K562 treated with DMSO at 1 percent for 48 hours (cell line): ENCODE data around the gene MORN5. TPM values are rescaled to one million over a fixed set of nuclear protein-coding genes. Genes with fewer than 3 reads are reported as not detected.

Source experiments
- total RNA-seq: library from RNA; unstranded; fragments of 300-600 nt; gene quantifications from 2 replicates; pipeline ENCODE4 v1.2.3, GENCODE V29; 2022; ENCODE audit warnings: low replicate concordance; ENCODE audit errors: extremely low read depth

The MORN5 gene
- not detected in 2 replicates for total RNA-seq

GRCh38 chr9:122159026-122159924 lies at the start of gene MORN5, which contains the start of gene NDUFA8:
TSS of gene MORN5 (plus strand) at chr9:122159908. CDS start at chr9:122159973, 65 bp downstream.
TSS of gene NDUFA8 (minus strand) at chr9:122159779. CDS start at chr9:122159677, 102 bp downstream.

GRCh38 chr9:122228568-122229484 lies 69.1 kb downstream of the MORN5 start, which contains the start of gene LHX6:
TSS of gene LHX6 (minus strand) at chr9:122228957. CDS start at chr9:122228740, 217 bp downstream.

Other genes with a start within 250 kb of the MORN5 start
- gene TTLL11, start 66.6 kb upstream of the MORN5 start, total RNA-seq, result not detected in 2 replicates
- not detected in 2 replicates for gene NDUFA8, start 129 bp upstream of the MORN5 start, total RNA-seq
- not detected in 2 replicates for gene LHX6, start 69.0 kb downstream of the MORN5 start, total RNA-seq
- gene RBM18, start 104.9 kb downstream of the MORN5 start, total RNA-seq, result not detected in 2 replicates
- not detected in 2 replicates for gene MRRF, start 105.0 kb downstream of the MORN5 start, total RNA-seq
- gene PTGS1, start 211.1 kb downstream of the MORN5 start, total RNA-seq, result not detected in 2 replicates